Kidney epithelial cell (primary cell): ENCODE results near the gene RAB3C. TPM values are rescaled to one million over a fixed set of nuclear protein-coding genes. Genes with fewer than 3 reads are reported as not detected.

Experiments
- DNase-seq: peaks from one replicate; pipeline ENCODE4 v3.0.0-alpha.2; 2010; ENCODE audit warnings: low read depth
- H3K27me3 ChIP-seq: 2 replicates; pipeline ENCODE4 v1.6.0; 2011; ENCODE audit warnings: low read length; ENCODE audit not compliant: control insufficient read depth, insufficient read depth
- H3K36me3 ChIP-seq: 2 replicates; pipeline ENCODE4 v1.5.1; 2011; ENCODE audit warnings: low read length; ENCODE audit not compliant: control insufficient read depth, insufficient read depth
- H3K4me3 ChIP-seq: 2 replicates; pipeline ENCODE4 v1.5.1; 2011; ENCODE audit warnings: low read depth, mild to moderate bottlenecking, control low read depth, low read length
- total RNA-seq: library from RNA; depleted of rRNA; stranded (reverse); fragments of >200 nt; gene quantifications from 2 replicates; pipeline ENCODE4 v1.2.3, GENCODE V29; 2015
- TF ChIP-seq, protein P1 (sequence below): IDR thresholded peaks from 2 replicates; pipeline ENCODE4 v1.5.1; 2011; ENCODE audit warnings: mild to moderate bottlenecking, moderate library complexity, low read length, control low read depth, inconsistent platforms; ENCODE audit not compliant: insufficient read depth, poor library complexity, severe bottlenecking

The RAB3C gene
- total RNA-seq, 1 donor from 2014 or later = 0.04 TPM

DNA sequence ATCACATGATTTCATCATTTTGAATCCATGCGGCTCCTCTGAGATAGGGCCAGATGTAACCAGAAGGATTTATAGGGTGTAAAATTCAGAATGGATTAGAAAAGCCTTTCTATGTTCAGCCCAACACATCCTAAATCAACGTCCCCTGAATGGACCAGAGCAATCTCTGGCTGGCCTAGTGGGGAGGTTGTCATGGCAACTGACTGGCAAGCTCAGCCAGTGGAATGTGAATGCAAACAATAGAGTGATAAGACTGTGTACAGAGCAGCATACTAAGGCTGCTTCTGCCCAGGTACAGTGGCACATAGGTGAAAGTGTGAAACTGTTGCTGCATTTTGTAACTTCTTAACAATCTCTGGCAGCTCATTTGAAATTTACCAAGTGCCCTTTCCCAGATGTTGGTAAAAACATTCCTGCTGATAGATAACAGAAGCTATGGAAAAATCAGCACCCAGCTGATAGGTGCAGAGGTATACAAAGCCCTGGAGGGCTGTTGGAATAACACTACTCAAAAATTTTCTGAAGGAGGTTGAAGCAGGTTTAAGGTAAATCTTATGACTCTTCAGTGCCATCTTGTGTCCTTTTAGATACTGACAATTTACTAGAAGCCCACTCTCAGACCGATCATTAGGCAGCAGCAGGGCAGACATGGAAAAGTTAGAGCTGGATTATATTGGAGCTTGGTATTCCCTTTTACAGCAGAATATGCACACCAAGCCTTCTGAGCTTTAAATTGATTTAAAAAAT lies 267.2 kb downstream of the RAB3C start:
- H3K36me3 ChIP-seq = no peaks in the 10 kb centered on the region
- H3K4me3 ChIP-seq = no peak overlapping the region
- TF ChIP-seq, protein P1, sequence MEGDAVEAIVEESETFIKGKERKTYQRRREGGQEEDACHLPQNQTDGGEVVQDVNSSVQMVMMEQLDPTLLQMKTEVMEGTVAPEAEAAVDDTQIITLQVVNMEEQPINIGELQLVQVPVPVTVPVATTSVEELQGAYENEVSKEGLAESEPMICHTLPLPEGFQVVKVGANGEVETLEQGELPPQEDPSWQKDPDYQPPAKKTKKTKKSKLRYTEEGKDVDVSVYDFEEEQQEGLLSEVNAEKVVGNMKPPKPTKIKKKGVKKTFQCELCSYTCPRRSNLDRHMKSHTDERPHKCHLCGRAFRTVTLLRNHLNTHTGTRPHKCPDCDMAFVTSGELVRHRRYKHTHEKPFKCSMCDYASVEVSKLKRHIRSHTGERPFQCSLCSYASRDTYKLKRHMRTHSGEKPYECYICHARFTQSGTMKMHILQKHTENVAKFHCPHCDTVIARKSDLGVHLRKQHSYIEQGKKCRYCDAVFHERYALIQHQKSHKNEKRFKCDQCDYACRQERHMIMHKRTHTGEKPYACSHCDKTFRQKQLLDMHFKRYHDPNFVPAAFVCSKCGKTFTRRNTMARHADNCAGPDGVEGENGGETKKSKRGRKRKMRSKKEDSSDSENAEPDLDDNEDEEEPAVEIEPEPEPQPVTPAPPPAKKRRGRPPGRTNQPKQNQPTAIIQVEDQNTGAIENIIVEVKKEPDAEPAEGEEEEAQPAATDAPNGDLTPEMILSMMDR = peak; percentile 56
- peak; percentile 12 for DNase-seq
- no peaks in the 10 kb centered on the region for H3K27me3 ChIP-seq

DNA sequence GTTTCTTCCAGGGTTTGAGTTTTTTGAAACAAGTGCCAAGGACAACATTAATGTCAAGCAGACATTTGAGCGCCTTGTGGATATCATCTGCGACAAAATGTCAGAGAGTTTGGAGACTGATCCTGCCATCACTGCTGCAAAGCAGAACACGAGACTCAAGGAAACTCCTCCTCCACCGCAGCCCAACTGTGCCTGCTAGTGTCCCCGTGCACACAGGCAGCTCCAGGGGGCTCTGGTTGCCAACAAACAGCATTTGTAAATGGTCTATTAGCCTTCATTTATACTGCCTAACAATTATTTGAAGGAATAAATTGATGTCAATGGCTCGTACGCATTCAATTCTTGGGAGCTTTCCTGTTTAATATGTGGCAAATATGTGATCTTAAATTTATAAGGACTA lies 268.3 kb downstream of the RAB3C start:
- no peaks in the 10 kb centered on the region for H3K27me3 ChIP-seq
- no peaks in the 10 kb centered on the region for H3K36me3 ChIP-seq
- H3K4me3 ChIP-seq = no peak overlapping the region
- no peak for DNase-seq
- TF ChIP-seq, protein P1 = no peak

DNA sequence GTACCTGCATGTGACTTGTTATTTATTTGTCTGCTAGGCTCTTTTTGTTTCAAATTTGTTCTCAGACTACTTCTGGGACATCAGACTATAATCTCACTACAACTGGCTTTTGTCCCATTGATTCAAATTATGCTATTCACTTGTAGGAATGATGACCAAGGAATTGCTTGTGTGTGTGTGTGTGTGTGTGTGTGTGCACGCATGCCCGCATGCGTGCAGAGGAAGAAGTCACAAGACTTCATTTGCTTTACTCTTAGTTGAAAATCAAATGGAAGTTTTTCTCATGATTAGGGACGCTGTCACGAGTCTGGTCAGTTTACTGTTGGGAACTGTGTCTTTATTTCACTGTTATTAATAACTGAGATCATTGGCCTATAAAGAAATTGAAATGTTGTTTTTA lies 268.7 kb downstream of the RAB3C start:
- Histone ChIP-seq H3K27me3 (no peaks in the 10 kb centered on the region), H3K36me3 (no peaks in the 10 kb centered on the region), H3K4me3 (no peak overlapping the region)
- no peak for DNase-seq
- TF ChIP-seq, protein P1 = no peak

- Histone ChIP-seq H3K27me3 (no peaks in the 10 kb centered on the region), H3K4me3 (no peak overlapping the region), H3K36me3 (no peaks in the 10 kb centered on the region)
- TF ChIP-seq, protein P1 = no peak
- no peak for DNase-seq
Measured at GRCh38 chr5:58852566-58852965, 269.7 kb downstream of the RAB3C start.

GRCh38 chr5:58854441-58854840 lies 271.6 kb downstream of the RAB3C start:
- TF ChIP-seq, protein P1 = no peak
- Histone ChIP-seq H3K4me3 (no peak overlapping the region), H3K36me3 (no peaks in the 10 kb centered on the region), H3K27me3 (no peaks in the 10 kb centered on the region)
- no peak for DNase-seq
